WTC11 (cell line): ENCODE results near the gene KIAA1958. TPM values are rescaled to one million over a fixed set of nuclear protein-coding genes. Genes with fewer than 3 reads are reported as not detected.

Source experiments
- ATAC-seq: fragments of 200-7000 bp; cut with Tn5 transposase; 2 replicates; pipeline ENCODE4 v1.10.0; 2021; ENCODE audit warnings: mild to moderate bottlenecking, moderate library complexity
- CTCF ChIA-PET: fragments of 300-600 bp; sonication (Branson Sonifier 250); formaldehyde crosslinking; loops from one replicate; lab custom pipeline; 2021; ENCODE audit warnings: antibody characterized with exemption; lab: Charles Lee
- POLR2A ChIA-PET: fragments of 350-600 bp; sonication (Branson Sonifier 250); formaldehyde crosslinking; loops from one replicate; lab custom pipeline; 2021; ENCODE audit warnings: antibody characterized with exemption; lab: Charles Lee
- DNase-seq: peaks from one replicate; pipeline ENCODE4 v3.0.0; 2021; ENCODE audit warnings: low spot score
- H3K27ac Mint-ChIP-seq: 2 replicates; pipeline ENCODE4 v1.8.0; 2021; ENCODE audit warnings: mixed read lengths
- H3K27me3 Mint-ChIP-seq: 2 replicates; pipeline ENCODE4 v1.8.0; 2021; ENCODE audit warnings: low read depth, mild to moderate bottlenecking, moderate library complexity, mixed read lengths
- H3K36me3 Mint-ChIP-seq: 2 replicates; pipeline ENCODE4 v1.8.0; 2021; ENCODE audit warnings: mixed read lengths
- H3K4me1 Mint-ChIP-seq: 2 replicates; pipeline ENCODE4 v1.8.0; 2022; ENCODE audit warnings: mixed read lengths
- H3K4me3 Mint-ChIP-seq: 2 replicates; pipeline ENCODE4 v1.8.0; 2021; ENCODE audit warnings: mild to moderate bottlenecking, moderate library complexity, mixed read lengths
- H3K9me3 Mint-ChIP-seq: 2 replicates; pipeline ENCODE4 v1.8.0; 2021; ENCODE audit warnings: mixed read lengths
- ATF3 ChIP-seq: sonication (generic); formaldehyde crosslinking; conservative IDR thresholded peaks from 2 replicates; pipeline ENCODE4 v1.8.1; 2022; ENCODE audit warnings: mild to moderate bottlenecking, missing genetic modification reagents
- E2F4 ChIP-seq: sonication (generic); formaldehyde crosslinking; IDR thresholded peaks from 2 replicates; pipeline ENCODE4 v1.8.1; 2022; ENCODE audit warnings: low read depth, mild to moderate bottlenecking, moderate library complexity, missing genetic modification reagents, borderline replicate concordance
- E2F5 ChIP-seq: sonication (generic); formaldehyde crosslinking; IDR thresholded peaks from 2 replicates; pipeline ENCODE4 v1.8.1; 2022; ENCODE audit warnings: mild to moderate bottlenecking, moderate library complexity, missing genetic modification reagents
- FOXK1 ChIP-seq: sonication (generic); formaldehyde crosslinking; IDR thresholded peaks from 2 replicates; pipeline ENCODE4 v1.8.0; 2022; ENCODE audit warnings: mild to moderate bottlenecking, moderate library complexity, missing genetic modification reagents
- FOXP4 ChIP-seq: sonication (generic); formaldehyde crosslinking; IDR thresholded peaks from 2 replicates; pipeline ENCODE4 v1.8.0; 2022; ENCODE audit warnings: mild to moderate bottlenecking, missing genetic modification reagents
- GABPB1 ChIP-seq: sonication (generic); formaldehyde crosslinking; IDR thresholded peaks from 2 replicates; pipeline ENCODE4 v1.8.1; 2023; ENCODE audit warnings: mild to moderate bottlenecking, missing genetic modification reagents
- GTF2I ChIP-seq: fragments of 250-450 bp; sonication (Bioruptor Pico); conservative IDR thresholded peaks from 2 replicates; pipeline ENCODE4 v1.4.0; 2021; ENCODE audit warnings: mild to moderate bottlenecking
- IRF1 ChIP-seq: sonication (generic); formaldehyde crosslinking; IDR thresholded peaks from 2 replicates; pipeline ENCODE4 v1.8.0; 2023; ENCODE audit warnings: missing genetic modification reagents
- RELA ChIP-seq: sonication (generic); formaldehyde crosslinking; IDR thresholded peaks from 2 replicates; pipeline ENCODE4 v1.8.1; 2022; ENCODE audit warnings: missing genetic modification reagents, mild to moderate bottlenecking, borderline replicate concordance
- SMAD4 ChIP-seq: sonication (generic); formaldehyde crosslinking; IDR thresholded peaks from 2 replicates; pipeline ENCODE4 v1.8.0; 2022; ENCODE audit warnings: mild to moderate bottlenecking, missing genetic modification reagents
- TEAD1 ChIP-seq: sonication (generic); formaldehyde crosslinking; IDR thresholded peaks from 2 replicates; pipeline ENCODE4 v1.8.0; 2022; ENCODE audit warnings: mild to moderate bottlenecking, missing genetic modification reagents
- ZSCAN18 ChIP-seq: fragments of 250-450 bp; sonication (Bioruptor Pico); IDR thresholded peaks from 2 replicates; pipeline ENCODE4 v2.1.2; 2022; ENCODE audit warnings: mild to moderate bottlenecking, moderate library complexity
- total RNA-seq: library from RNA; stranded (reverse); gene quantifications from 3 replicates; pipeline ENCODE4 v1.2.3, GENCODE V29; 2021
- TF ChIP-seq, protein P1 (sequence below): fragments of 250-450 bp; sonication (Bioruptor Pico); IDR thresholded peaks from 2 replicates; pipeline ENCODE4 v1.9.0; 2021; ENCODE audit warnings: mild to moderate bottlenecking
- TF ChIP-seq, protein P2 (sequence below): sonication (generic); formaldehyde crosslinking; IDR thresholded peaks from 2 replicates; pipeline ENCODE4 v1.8.1; 2023; ENCODE audit warnings: mild to moderate bottlenecking, missing genetic modification reagents
- TF ChIP-seq, protein P3 (sequence below): sonication (generic); formaldehyde crosslinking; IDR thresholded peaks from 2 replicates; pipeline ENCODE4 v1.8.1; 2022; ENCODE audit warnings: low read depth, missing genetic modification reagents, borderline replicate concordance

KIAA1958 gene
- total RNA-seq, 1 experiment from 2014 or later: 41.0 TPM

GRCh38 chr9:112544477-112544876 is 57.9 kb downstream of the KIAA1958 start:
- ATAC-seq (no peak), DNase-seq (no peak)
- Mint-ChIP-seq H3K27me3 (no peaks in the 10 kb centered on the region), H3K4me3 (no peak overlapping the region), H3K36me3 (peaks cover 10% of the 10 kb centered on the region), H3K27ac (no peak overlapping the region), H3K4me1 (peaks cover 70% of the 10 kb centered on the region), H3K9me3 (peaks cover 11% of the 10 kb centered on the region)
- no peak for TF ChIP-seq ATF3
- no peak for TF ChIP-seq RELA (CRISPR knock-in tag)
- no peak for TF ChIP-seq IRF1 (CRISPR knock-in tag)
- TF ChIP-seq FOXK1 (CRISPR knock-in tag): no peak
- no peak for TF ChIP-seq E2F4
- no peak for TF ChIP-seq SMAD4 (CRISPR knock-in tag)
- TF ChIP-seq, protein P1, sequence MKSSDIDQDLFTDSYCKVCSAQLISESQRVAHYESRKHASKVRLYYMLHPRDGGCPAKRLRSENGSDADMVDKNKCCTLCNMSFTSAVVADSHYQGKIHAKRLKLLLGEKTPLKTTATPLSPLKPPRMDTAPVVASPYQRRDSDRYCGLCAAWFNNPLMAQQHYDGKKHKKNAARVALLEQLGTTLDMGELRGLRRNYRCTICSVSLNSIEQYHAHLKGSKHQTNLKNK (CRISPR knock-in tag): no peak
- TF ChIP-seq, protein P2, sequence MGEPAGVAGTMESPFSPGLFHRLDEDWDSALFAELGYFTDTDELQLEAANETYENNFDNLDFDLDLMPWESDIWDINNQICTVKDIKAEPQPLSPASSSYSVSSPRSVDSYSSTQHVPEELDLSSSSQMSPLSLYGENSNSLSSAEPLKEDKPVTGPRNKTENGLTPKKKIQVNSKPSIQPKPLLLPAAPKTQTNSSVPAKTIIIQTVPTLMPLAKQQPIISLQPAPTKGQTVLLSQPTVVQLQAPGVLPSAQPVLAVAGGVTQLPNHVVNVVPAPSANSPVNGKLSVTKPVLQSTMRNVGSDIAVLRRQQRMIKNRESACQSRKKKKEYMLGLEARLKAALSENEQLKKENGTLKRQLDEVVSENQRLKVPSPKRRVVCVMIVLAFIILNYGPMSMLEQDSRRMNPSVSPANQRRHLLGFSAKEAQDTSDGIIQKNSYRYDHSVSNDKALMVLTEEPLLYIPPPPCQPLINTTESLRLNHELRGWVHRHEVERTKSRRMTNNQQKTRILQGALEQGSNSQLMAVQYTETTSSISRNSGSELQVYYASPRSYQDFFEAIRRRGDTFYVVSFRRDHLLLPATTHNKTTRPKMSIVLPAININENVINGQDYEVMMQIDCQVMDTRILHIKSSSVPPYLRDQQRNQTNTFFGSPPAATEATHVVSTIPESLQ (CRISPR knock-in tag): no peak
- TF ChIP-seq ZSCAN18 (CRISPR knock-in tag): no peak
- TF ChIP-seq, protein P3, sequence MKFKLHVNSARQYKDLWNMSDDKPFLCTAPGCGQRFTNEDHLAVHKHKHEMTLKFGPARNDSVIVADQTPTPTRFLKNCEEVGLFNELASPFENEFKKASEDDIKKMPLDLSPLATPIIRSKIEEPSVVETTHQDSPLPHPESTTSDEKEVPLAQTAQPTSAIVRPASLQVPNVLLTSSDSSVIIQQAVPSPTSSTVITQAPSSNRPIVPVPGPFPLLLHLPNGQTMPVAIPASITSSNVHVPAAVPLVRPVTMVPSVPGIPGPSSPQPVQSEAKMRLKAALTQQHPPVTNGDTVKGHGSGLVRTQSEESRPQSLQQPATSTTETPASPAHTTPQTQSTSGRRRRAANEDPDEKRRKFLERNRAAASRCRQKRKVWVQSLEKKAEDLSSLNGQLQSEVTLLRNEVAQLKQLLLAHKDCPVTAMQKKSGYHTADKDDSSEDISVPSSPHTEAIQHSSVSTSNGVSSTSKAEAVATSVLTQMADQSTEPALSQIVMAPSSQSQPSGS (CRISPR knock-in tag): no peak
- no peak for TF ChIP-seq GTF2I (CRISPR knock-in tag)
- TF ChIP-seq E2F5 (CRISPR knock-in tag): no peak
- no peak for TF ChIP-seq FOXP4 (CRISPR knock-in tag)
- TF ChIP-seq TEAD1 (CRISPR knock-in tag): no peak
- TF ChIP-seq GABPB1 (CRISPR knock-in tag): no peak
- ChIA-PET CTCF (interaction anchor here (0.6 kb wide), 1 partner anchor 211 kb away, joined by 3 read pairs; the partner anchor contains the start of gene PTBP3), POLR2A (interaction anchor here (0.6 kb wide), 1 partner anchor 29 kb away, joined by 3 read pairs; no protein-coding TSS in a partner anchor)
